ENCODE results near the gene FADS1. TPM values are rescaled to one million over a fixed set of nuclear protein-coding genes. Genes with fewer than 3 reads are reported as not detected.

FADS1 gene
- total RNA-seq, 3 donors from 2014 or later (not counting 1 experiment from before 2014, with no cell fraction given), result 9.3 to 17.2 (median 10.2) TPM

DNA sequence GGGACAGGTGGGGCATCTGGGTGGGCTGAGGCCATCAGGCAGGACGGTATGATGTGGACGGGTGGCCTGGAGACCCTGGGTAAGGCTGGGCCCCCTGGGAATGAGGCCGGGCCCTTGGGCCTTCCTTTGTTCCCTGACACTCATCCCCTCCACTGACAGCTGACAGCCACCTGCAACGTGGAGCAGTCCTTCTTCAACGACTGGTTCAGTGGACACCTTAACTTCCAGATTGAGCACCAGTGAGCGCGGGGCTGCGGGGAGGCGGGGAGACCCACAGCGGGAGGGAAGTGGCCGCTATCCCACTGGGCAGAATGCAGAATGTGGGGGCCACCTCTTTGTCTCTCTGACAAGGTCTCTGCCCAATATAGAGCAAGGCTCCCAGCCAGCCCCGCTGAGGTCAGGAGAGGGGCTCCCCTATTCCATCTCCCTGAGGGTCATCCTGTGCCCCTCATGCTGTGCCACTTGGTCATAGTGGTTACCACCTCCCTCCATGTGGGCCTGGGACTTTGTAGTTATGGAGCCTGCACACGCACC lies 46.8 kb upstream of the FADS1 start:
- DNase-seq (no peak), ATAC-seq (no peak)
- Mint-ChIP-seq H3K36me3 (no peaks in the 10 kb centered on the region), H3K4me1 (no peaks in the 10 kb centered on the region), H3K27me3 (ENCODE audit: low read depth in 2 of 2) (no peaks in the 10 kb centered on the region), H3K9me3 (no peaks in the 10 kb centered on the region), H3K4me3 (no peak overlapping the region), H3K27ac (no peak overlapping the region)
- Histone ChIP-seq H3K4me1 (ENCODE audit: control insufficient read depth, insufficient read depth, low read length) (no peaks in the 10 kb centered on the region), H3K4me3 (ENCODE audit: low read length) (no peak overlapping the region), H3K27ac (ENCODE audit: low read length) (no peak overlapping the region), H3K27me3 (ENCODE audit: control insufficient read depth, insufficient read depth, low read length) (no peaks in the 10 kb centered on the region), H3K36me3 (ENCODE audit: control insufficient read depth, insufficient read depth, low read length) (no peaks in the 10 kb centered on the region), H3K9me3 (ENCODE audit: control insufficient read depth, insufficient read depth, low read length) (no peaks in the 10 kb centered on the region)
- intact Hi-C loops (cut with micrococcal nuclease), result no loop called here
- TF ChIP-seq, protein P1, sequence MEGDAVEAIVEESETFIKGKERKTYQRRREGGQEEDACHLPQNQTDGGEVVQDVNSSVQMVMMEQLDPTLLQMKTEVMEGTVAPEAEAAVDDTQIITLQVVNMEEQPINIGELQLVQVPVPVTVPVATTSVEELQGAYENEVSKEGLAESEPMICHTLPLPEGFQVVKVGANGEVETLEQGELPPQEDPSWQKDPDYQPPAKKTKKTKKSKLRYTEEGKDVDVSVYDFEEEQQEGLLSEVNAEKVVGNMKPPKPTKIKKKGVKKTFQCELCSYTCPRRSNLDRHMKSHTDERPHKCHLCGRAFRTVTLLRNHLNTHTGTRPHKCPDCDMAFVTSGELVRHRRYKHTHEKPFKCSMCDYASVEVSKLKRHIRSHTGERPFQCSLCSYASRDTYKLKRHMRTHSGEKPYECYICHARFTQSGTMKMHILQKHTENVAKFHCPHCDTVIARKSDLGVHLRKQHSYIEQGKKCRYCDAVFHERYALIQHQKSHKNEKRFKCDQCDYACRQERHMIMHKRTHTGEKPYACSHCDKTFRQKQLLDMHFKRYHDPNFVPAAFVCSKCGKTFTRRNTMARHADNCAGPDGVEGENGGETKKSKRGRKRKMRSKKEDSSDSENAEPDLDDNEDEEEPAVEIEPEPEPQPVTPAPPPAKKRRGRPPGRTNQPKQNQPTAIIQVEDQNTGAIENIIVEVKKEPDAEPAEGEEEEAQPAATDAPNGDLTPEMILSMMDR (IDR thresholded peaks at IDR 0.05), result no peak
- WGBS (ENCODE audit: insufficient coverage), result 91% methylated on average over 13 of the region's 13 CpGs

DNA sequence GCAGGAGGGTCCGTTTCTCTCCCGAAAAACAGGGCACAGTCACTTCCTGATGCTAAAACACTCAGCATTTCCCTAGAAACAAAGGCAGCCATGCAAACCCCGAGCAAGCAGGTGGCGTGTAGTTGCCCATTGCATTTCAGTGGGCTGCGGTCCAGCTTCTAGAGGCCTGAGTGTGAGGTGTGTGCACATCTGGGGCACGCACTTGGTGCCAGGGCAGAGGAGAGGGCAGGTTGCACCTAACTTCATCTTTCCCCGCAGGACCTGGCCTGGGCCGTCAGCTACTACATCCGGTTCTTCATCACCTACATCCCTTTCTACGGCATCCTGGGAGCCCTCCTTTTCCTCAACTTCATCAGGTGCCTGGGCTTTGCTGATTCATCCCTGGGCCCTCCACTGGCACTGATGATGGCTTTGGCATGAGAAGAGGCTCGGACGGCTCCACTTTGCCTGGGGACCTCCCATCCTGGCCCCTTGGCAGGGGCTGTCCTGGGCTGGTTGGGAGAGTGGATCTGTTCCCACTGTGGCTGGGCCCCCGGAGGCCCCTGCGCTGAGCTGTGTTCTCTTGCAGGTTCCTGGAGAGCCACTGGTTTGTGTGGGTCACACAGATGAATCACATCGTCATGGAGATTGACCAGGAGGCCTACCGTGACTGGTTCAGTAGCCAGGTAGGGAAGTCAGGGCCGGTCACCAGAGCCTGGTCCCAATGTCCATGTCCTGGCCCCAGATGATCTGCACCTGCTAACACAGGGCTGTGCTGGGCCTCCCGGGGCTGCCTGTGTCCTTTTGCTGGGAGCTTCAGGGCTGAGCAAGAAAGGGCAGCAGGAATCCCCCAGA lies 46.1 kb upstream of the FADS1 start:
- H3K36me3 Mint-ChIP-seq, result no peaks in the 10 kb centered on the region
- H3K4me1 ChIP-seq (ENCODE audit: control insufficient read depth, insufficient read depth, low read length), result no peaks in the 10 kb centered on the region
- H3K27ac Mint-ChIP-seq, result no peak overlapping the region
- H3K9me3 ChIP-seq (ENCODE audit: control insufficient read depth, insufficient read depth, low read length), result no peaks in the 10 kb centered on the region
- H3K9me3 Mint-ChIP-seq, result no peaks in the 10 kb centered on the region
- no peak overlapping the region for H3K27ac ChIP-seq (ENCODE audit: low read length)
- H3K27me3 ChIP-seq (ENCODE audit: control insufficient read depth, insufficient read depth, low read length), result no peaks in the 10 kb centered on the region
- ATAC-seq (no peak), DNase-seq (no peak)
- no peaks in the 10 kb centered on the region for H3K36me3 ChIP-seq (ENCODE audit: control insufficient read depth, insufficient read depth, low read length)
- 94% methylated on average over 18 of the region's 18 CpGs for WGBS (ENCODE audit: insufficient coverage)
- TF ChIP-seq, protein P1 (IDR thresholded peaks at IDR 0.05), result no peak
- intact Hi-C loops (cut with micrococcal nuclease), result no loop called here
- H3K27me3 Mint-ChIP-seq (ENCODE audit: low read depth in 2 of 2), result no peaks in the 10 kb centered on the region
- H3K4me3 ChIP-seq (ENCODE audit: low read length), result no peak overlapping the region
- H3K4me1 Mint-ChIP-seq, result no peaks in the 10 kb centered on the region
- H3K4me3 Mint-ChIP-seq, result no peak overlapping the region

DNA sequence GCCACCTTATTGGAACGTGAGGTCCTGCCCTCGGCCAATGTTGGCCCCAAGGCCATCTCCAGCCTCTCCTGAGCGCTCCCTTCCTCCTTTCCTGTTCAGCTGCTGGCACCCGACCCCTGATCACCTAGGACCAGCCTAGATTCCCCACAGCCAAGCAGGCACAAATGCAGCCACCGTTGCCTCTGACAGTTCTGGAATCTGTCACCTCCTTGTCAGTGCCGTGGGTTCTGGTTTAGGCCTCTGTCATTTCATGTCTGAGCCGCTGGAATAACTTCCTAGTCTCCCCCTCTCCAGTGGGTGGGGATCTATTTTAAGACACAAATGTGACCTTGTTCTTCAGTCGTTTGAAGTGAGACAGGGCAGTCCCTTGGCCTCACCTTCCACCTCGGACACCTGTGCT lies 44.8 kb upstream of the FADS1 start:
- no peak for DNase-seq
- Mint-ChIP-seq H3K9me3 (no peaks in the 10 kb centered on the region), H3K36me3 (no peaks in the 10 kb centered on the region), H3K27ac (peak overlapping the region in 1 of 2 donors; percentile 53), H3K27me3 (ENCODE audit: low read depth in 2 of 2) (no peaks in the 10 kb centered on the region), H3K4me1 (no peaks in the 10 kb centered on the region), H3K4me3 (no peak overlapping the region)
- Histone ChIP-seq H3K4me3 (ENCODE audit: low read length) (no peak overlapping the region), H3K36me3 (ENCODE audit: control insufficient read depth, insufficient read depth, low read length) (no peaks in the 10 kb centered on the region), H3K27me3 (ENCODE audit: control insufficient read depth, insufficient read depth, low read length) (no peaks in the 10 kb centered on the region), H3K27ac (ENCODE audit: low read length) (no peak overlapping the region), H3K4me1 (ENCODE audit: control insufficient read depth, insufficient read depth, low read length) (no peaks in the 10 kb centered on the region), H3K9me3 (ENCODE audit: control insufficient read depth, insufficient read depth, low read length) (no peaks in the 10 kb centered on the region)
- WGBS (ENCODE audit: insufficient coverage), result 90% methylated on average over 8 of the region's 9 CpGs
- intact Hi-C loops (cut with micrococcal nuclease), result no loop called here
- ATAC-seq, result no peak
- TF ChIP-seq, protein P1 (IDR thresholded peaks at IDR 0.05), result no peak

All from natural killer cell (primary cell).